HEK293T (cell line): Measurements from ENCODE around the gene ANO2.

ENCODE experiments used
- CTCF ChIA-PET: fragments of 350-600 bp; formaldehyde crosslinking; extraction: SDS; loops from one replicate; lab custom pipeline; 2021; ENCODE audit warnings: antibody characterized with exemption, inconsistent platforms; lab: Yijun Ruan, JAX
- POLR2A ChIA-PET: fragments of 350-600 bp; formaldehyde crosslinking; extraction: SDS; loops from one replicate; lab custom pipeline; 2020; ENCODE audit warnings: antibody characterized with exemption, inconsistent platforms; lab: Yijun Ruan, JAX
- DNase-seq: peaks from one replicate; pipeline ENCODE4 v3.0.0; 2012; ENCODE audit warnings: mixed read lengths; ENCODE audit errors: extremely low spot score
- ARNT ChIP-seq: fragments of 450-650 bp; IDR thresholded peaks from 2 replicates; pipeline ENCODE4 v1.6.1; 2017; ENCODE audit warnings: mild to moderate bottlenecking
- BHLHE40 ChIP-seq: fragments of 450-650 bp; IDR thresholded peaks from 2 replicates; pipeline ENCODE4 v1.6.1; 2016; ENCODE audit warnings: mild to moderate bottlenecking, moderate library complexity, borderline replicate concordance
- CTBP1 ChIP-seq: fragments of 450-650 bp; IDR thresholded peaks from 2 replicates; pipeline ENCODE4 v1.6.1; 2016; ENCODE audit warnings: borderline replicate concordance
- ELF4 ChIP-seq: fragments of 450-650 bp; IDR thresholded peaks from 2 replicates; pipeline ENCODE4 v1.6.1; 2017; ENCODE audit warnings: antibody characterized with exemption
- FOXA1 ChIP-seq: fragments of 450-650 bp; IDR thresholded peaks from 2 replicates; pipeline ENCODE4 v1.6.1; 2016; ENCODE audit warnings: mild to moderate bottlenecking
- FOXK2 ChIP-seq: fragments of 450-650 bp; IDR thresholded peaks from 2 replicates; pipeline ENCODE4 v1.6.1; 2016; ENCODE audit warnings: mild to moderate bottlenecking
- FOXM1 ChIP-seq: fragments of 450-650 bp; IDR thresholded peaks from 2 replicates; pipeline ENCODE4 v1.6.1; 2017; ENCODE audit warnings: mild to moderate bottlenecking, borderline replicate concordance
- HDGF ChIP-seq: fragments of 450-650 bp; IDR thresholded peaks from 2 replicates; pipeline ENCODE4 v1.6.1; 2017; ENCODE audit warnings: antibody characterized with exemption, borderline replicate concordance
- L3MBTL2 ChIP-seq: fragments of 450-650 bp; conservative IDR thresholded peaks from 2 replicates; pipeline ENCODE4 v1.6.1; 2016; ENCODE audit warnings: mild to moderate bottlenecking
- LEF1 ChIP-seq: fragments of 450-650 bp; IDR thresholded peaks from 2 replicates; pipeline ENCODE4 v1.6.1; 2017; ENCODE audit warnings: mild to moderate bottlenecking, borderline replicate concordance
- NFRKB ChIP-seq: fragments of 450-650 bp; IDR thresholded peaks from 2 replicates; pipeline ENCODE4 v1.6.1; 2016; ENCODE audit warnings: mild to moderate bottlenecking, moderate library complexity
- SP1 ChIP-seq: fragments of 450-650 bp; IDR thresholded peaks from 2 replicates; pipeline ENCODE4 v1.6.1; 2017
- SUZ12 ChIP-seq: fragments of 450-650 bp; IDR thresholded peaks from 2 replicates; pipeline ENCODE4 v1.6.1; 2016; ENCODE audit warnings: mild to moderate bottlenecking
- TARDBP ChIP-seq: fragments of 450-650 bp; IDR thresholded peaks from 2 replicates; pipeline ENCODE4 v1.6.1; 2016
- ZNF384 ChIP-seq: fragments of 450-650 bp; IDR thresholded peaks from 2 replicates; pipeline ENCODE4 v1.6.1; 2016
- TF ChIP-seq, protein P1 (sequence below): fragments of 450-650 bp; IDR thresholded peaks from 2 replicates; pipeline ENCODE4 v1.6.1; 2016

ANO2 gene

DNA sequence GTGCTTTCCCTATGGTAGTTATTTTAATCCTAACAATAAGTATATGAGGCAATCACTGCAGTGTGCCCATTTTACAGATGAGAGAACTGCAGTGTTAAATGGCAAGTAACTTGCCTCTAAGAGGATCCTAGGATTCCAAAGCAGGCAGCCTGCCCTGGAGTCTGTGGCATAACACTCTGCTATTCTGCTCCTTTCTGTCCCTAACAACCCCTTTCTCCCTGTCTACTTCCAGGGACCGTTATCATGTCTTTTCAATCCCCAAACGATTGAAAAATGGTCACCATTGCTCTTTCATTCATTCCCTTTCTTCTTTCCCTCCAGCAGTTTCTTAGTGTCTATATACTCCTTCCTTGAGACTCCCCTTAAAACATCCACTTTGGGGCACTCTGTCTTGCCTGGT, 1.3 kb upstream of the ANO2 start:
- CTCF ChIA-PET = interaction anchor here (0.6 kb wide), 1 partner anchor 910 kb away, joined by 3 read pairs; no protein-coding TSS in a partner anchor
- no peak for DNase-seq
- no peak for TF ChIP-seq ELF4
- no peak for TF ChIP-seq HDGF
- TF ChIP-seq L3MBTL2 = no peak
- no peak for TF ChIP-seq BHLHE40
- no peak for TF ChIP-seq ZNF384
- no peak for TF ChIP-seq NFRKB
- no peak for TF ChIP-seq TARDBP
- no peak for TF ChIP-seq LEF1
- TF ChIP-seq, protein P1, sequence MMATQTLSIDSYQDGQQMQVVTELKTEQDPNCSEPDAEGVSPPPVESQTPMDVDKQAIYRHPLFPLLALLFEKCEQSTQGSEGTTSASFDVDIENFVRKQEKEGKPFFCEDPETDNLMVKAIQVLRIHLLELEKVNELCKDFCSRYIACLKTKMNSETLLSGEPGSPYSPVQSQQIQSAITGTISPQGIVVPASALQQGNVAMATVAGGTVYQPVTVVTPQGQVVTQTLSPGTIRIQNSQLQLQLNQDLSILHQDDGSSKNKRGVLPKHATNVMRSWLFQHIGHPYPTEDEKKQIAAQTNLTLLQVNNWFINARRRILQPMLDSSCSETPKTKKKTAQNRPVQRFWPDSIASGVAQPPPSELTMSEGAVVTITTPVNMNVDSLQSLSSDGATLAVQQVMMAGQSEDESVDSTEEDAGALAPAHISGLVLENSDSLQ = no peak
- POLR2A ChIA-PET = no interaction called here

DNA sequence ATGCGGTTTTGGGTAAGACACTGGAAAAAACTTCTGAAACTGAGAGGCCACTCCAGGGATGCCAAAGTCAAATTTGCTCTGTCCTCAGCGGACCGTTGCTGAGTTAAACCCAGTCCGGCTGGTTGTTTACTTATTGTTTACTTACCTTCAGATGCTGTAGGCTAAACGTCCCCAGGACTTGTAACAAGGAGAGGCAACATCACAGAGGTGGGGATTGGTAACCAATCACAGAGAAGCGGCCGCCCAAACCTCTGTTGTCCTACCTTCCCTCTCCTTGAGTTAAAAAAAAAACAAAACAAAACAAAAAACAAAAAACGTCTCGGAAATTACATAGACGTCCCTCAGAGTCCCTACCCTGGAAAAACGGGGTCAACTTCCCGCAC, 380 bp downstream of the ANO2 start:
- ChIA-PET POLR2A (no interaction called here), CTCF (no interaction called here)
- no peak for DNase-seq
- TF ChIP-seq SP1 (no peak), FOXK2 (no peak), LEF1 (no peak), L3MBTL2 (no peak), BHLHE40 (no peak), SUZ12 (no peak), ELF4 (no peak), HDGF (no peak), NFRKB (no peak), FOXA1 (no peak), ZNF384 (no peak), FOXM1 (no peak), CTBP1 (no peak)

DNA sequence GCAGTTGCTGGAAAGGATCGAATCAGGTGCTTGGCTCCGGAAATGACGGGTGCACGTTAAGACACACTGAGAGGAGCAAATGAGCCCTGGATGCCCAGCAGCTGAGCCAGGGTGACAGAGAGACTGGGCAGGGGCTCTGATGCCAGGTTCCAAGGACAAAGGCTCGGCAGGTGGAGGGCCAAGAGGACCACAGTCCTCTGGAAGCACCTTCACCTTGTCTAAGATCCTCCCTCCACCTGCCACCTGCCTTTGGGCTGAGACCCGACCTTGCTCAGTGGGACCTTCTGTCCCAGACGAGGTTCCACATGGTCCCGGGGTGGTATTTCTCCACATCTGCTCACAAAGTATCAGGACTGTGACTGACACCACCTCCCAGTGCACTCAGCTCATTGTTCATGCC, 1.0 kb downstream of the ANO2 start:
- CTCF ChIA-PET = no interaction called here
- POLR2A ChIA-PET = no interaction called here
- DNase-seq = no peak
- TF ChIP-seq FOXM1 (no peak), ELF4 (no peak), BHLHE40 (no peak), SP1 (no peak), L3MBTL2 (no peak), TARDBP (no peak), NFRKB (no peak), HDGF (no peak), ARNT (no peak), SUZ12 (no peak), CTBP1 (no peak), FOXK2 (no peak), LEF1 (no peak), FOXA1 (no peak), ZNF384 (no peak)
- TF ChIP-seq, protein P1 = no peak

DNA sequence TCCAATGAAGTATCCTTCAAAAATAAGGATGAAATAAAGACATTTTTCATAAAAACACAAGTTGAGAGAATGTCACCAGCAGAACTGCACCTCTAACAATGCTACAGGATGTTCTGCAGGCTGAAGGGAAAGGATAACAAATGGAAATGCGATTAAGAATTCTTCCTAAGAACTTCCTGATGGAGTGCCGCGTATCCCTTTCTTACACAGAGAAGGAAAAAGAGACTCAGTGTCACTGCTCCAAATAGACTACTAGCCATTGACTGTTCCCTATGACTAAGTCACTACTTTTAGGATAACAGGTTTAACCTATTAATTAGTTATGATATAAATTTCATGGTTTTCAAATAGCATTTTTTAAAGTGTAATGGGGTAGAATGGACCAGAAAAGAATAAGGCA, 3.2 kb downstream of the ANO2 start:
- POLR2A ChIA-PET = no interaction called here
- no peak for DNase-seq
- CTCF ChIA-PET = interaction anchor here (0.7 to 1.2 kb wide), 2 partner anchors 36 to 46 kb away, joined by 3 read pairs; no protein-coding TSS in a partner anchor
- TF ChIP-seq FOXK2 = no peak
- no peak for TF ChIP-seq FOXA1
- TF ChIP-seq TARDBP = no peak

DNA sequence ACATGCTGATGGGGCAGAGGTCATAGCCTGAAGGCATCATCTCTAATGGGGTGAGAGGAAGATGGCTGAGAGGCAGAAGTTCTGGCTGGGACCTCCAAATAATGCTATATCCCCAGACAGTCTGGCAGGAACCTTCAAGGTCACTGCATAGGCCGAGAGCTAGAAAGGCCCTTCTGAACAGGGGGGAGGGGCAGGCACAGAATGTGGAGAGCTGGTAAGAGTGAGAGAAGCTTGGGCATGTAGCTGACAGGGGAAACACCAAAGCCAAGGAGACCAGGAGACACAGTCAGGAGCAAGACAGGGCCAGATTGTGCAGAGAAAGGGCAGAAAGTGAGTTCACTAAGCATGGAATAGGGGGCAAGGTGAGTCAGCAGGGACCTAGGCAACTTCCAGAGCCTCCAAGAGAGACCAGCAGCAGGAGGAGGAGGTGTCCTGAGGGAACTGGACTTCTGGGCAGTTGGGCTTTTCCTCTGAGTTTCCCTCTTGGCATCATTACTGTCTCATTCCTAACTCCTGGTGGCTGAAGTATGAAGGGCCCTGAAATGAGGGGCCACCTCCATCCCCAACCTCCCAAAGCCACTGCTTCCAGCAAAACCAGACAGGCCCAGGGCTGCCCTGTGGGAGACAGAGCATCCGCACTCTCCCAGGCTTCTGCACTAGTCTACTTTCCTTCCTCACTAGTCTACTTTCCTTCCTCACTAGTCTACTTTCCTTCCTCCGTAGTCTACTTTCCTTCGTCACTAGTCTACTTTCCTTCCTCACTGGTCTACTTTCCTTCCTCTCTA, 17.1 kb downstream of the ANO2 start:
- ChIA-PET POLR2A (no interaction called here), CTCF (no interaction called here)
- TF ChIP-seq HDGF (no peak), FOXA1 (no peak), SUZ12 (no peak), FOXM1 (no peak), L3MBTL2 (no peak), FOXK2 (no peak), ARNT (no peak), CTBP1 (no peak), ZNF384 (no peak), SP1 (no peak), BHLHE40 (no peak)
- TF ChIP-seq, protein P1 = no peak
- DNase-seq = no peak

DNA sequence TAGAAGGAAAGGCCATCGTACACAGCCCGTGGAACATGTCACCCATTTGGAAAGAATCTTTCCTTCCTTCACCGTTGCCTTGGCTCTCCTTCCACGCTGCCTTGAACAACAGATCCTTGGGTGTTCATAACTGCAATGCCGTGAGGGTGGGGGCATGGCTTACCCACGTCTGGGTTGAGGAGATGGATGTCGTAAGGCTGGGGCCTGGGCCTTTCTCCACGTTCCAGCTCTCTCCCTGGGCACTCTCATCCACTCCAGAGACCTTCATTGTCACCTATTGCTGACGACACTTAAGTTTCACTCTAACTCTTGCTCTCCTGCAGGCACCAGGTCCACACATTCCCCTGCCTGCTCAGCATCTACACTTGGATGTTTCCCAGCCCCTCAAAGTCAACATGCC, 19.4 kb downstream of the ANO2 start:
- no peak for DNase-seq
- TF ChIP-seq ARNT = no peak
- no peak for TF ChIP-seq LEF1
- no peak for TF ChIP-seq BHLHE40
- no peak for TF ChIP-seq FOXA1
- TF ChIP-seq NFRKB = no peak
- no peak for TF ChIP-seq L3MBTL2
- no peak for TF ChIP-seq SUZ12
- no peak for TF ChIP-seq ZNF384
- TF ChIP-seq HDGF = no peak
- TF ChIP-seq TARDBP = no peak
- no peak for TF ChIP-seq CTBP1
- ChIA-PET CTCF (no interaction called here), POLR2A (no interaction called here)
